ENCODE measurements around the gene NEK10. TPM values are rescaled to one million over a fixed set of nuclear protein-coding genes. Genes with fewer than 3 reads are reported as not detected.

Gene NEK10
- total RNA-seq, 1 experiment from 2014 or later = 4.3 TPM

GRCh38 chr3:27353221-27353620, 16.0 kb downstream of the NEK10 start:
- intact Hi-C loops (cut with micrococcal nuclease; ENCODE audit: unreplicated experiment) = no loop called here
- no peak overlapping the region for H3K27ac ChIP-seq
- ChIA-PET POLR2A (ENCODE audit: unreplicated experiment) (no interaction called here), CTCF (no interaction called here)
- no peak overlapping the region for H2AFZ ChIP-seq
- H3K36me3 ChIP-seq (ENCODE audit: low read depth) = no peaks in the 10 kb centered on the region
- no peaks in the 10 kb centered on the region for H3K27me3 ChIP-seq (ENCODE audit: insufficient read depth, low read depth)
- H3K9me2 ChIP-seq (ENCODE audit: insufficient read depth) = no peaks in the 10 kb centered on the region
- H4K20me1 ChIP-seq (ENCODE audit: insufficient read depth) = no peaks in the 10 kb centered on the region
- H3K4me1 ChIP-seq (replicated peaks; ENCODE audit: insufficient read depth) = no peaks in the 10 kb centered on the region
- no peaks in the 10 kb centered on the region for H3K9me3 ChIP-seq (ENCODE audit: insufficient read depth, low read depth)
- TF ChIP-seq EZH2 (IDR thresholded peaks at IDR 0.05; ENCODE audit: low read depth) = no peak
- no peak for TF ChIP-seq CTCF (conservative IDR thresholded peaks at IDR 0.05)
- BruUV-seq (replicated peaks) = no TSS peak
- H3K4me3 ChIP-seq = no peak overlapping the region
- H3K79me2 ChIP-seq (ENCODE audit: low read depth) = no peaks in the 10 kb centered on the region
- no peak overlapping the region for H3K4me2 ChIP-seq
- DNase-seq = no peak
- peaks cover 6% of the 10 kb centered on the region; the same call in 1 of the 2 replicates for H3F3A ChIP-seq (ENCODE audit: insufficient read depth, low read depth)

- Histone ChIP-seq H3K79me2 (ENCODE audit: low read depth) (no peaks in the 10 kb centered on the region), H3K27ac (no peak overlapping the region), H3K4me3 (no peak overlapping the region), H4K20me1 (ENCODE audit: insufficient read depth) (no peaks in the 10 kb centered on the region), H3K36me3 (ENCODE audit: low read depth) (no peaks in the 10 kb centered on the region), H3K4me2 (no peak overlapping the region), H3K4me1 (replicated peaks; ENCODE audit: insufficient read depth) (no peaks in the 10 kb centered on the region), H2AFZ (no peak overlapping the region), H3K9me3 (ENCODE audit: insufficient read depth, low read depth) (no peaks in the 10 kb centered on the region), H3F3A (ENCODE audit: insufficient read depth, low read depth) (peaks cover 6% of the 10 kb centered on the region; the same call in 1 of the 2 replicates), H3K27me3 (ENCODE audit: insufficient read depth, low read depth) (no peaks in the 10 kb centered on the region), H3K9me2 (ENCODE audit: insufficient read depth) (no peaks in the 10 kb centered on the region)
- ChIA-PET CTCF (no interaction called here), POLR2A (ENCODE audit: unreplicated experiment) (no interaction called here)
- no peak for DNase-seq
- no peak for TF ChIP-seq EZH2 (IDR thresholded peaks at IDR 0.05; ENCODE audit: low read depth)
- TF ChIP-seq CTCF (conservative IDR thresholded peaks at IDR 0.05) = no peak
- no TSS peak for BruUV-seq (replicated peaks)
- intact Hi-C loops (cut with micrococcal nuclease; ENCODE audit: unreplicated experiment) = no loop called here
Measured at GRCh38 chr3:27352047-27352446, 17.1 kb downstream of the NEK10 start.

- Histone ChIP-seq H4K20me1 (ENCODE audit: insufficient read depth) (no peaks in the 10 kb centered on the region), H3K27ac (no peak overlapping the region), H3K9me3 (ENCODE audit: insufficient read depth, low read depth) (no peaks in the 10 kb centered on the region), H3K36me3 (ENCODE audit: low read depth) (no peaks in the 10 kb centered on the region), H3K4me3 (no peak overlapping the region), H3K4me2 (no peak overlapping the region), H3K4me1 (replicated peaks; ENCODE audit: insufficient read depth) (peaks cover 9% of the 10 kb centered on the region; the same call in 1 of the 2 replicates), H3K79me2 (ENCODE audit: low read depth) (no peaks in the 10 kb centered on the region), H2AFZ (no peak overlapping the region), H3K9me2 (ENCODE audit: insufficient read depth) (no peaks in the 10 kb centered on the region), H3F3A (ENCODE audit: insufficient read depth, low read depth) (peaks cover 6% of the 10 kb centered on the region; the same call in 1 of the 2 replicates), H3K27me3 (ENCODE audit: insufficient read depth, low read depth) (no peaks in the 10 kb centered on the region)
- ChIA-PET CTCF (interaction anchor here (0.6 kb wide), 1 partner anchor 359 kb away, joined by 4 read pairs; no protein-coding TSS in a partner anchor), POLR2A (ENCODE audit: unreplicated experiment) (no interaction called here)
- intact Hi-C loops (cut with micrococcal nuclease; ENCODE audit: unreplicated experiment) = no loop called here
- DNase-seq = no peak
- BruUV-seq (replicated peaks) = no TSS peak
- TF ChIP-seq EZH2 (IDR thresholded peaks at IDR 0.05; ENCODE audit: low read depth) (no peak), CTCF (conservative IDR thresholded peaks at IDR 0.05) (no peak)
Measured at GRCh38 chr3:27349832-27350231, 19.4 kb downstream of the NEK10 start.

All from PC-9 (cell line).